Occipital lobe (tissue), 2 donors: ENCODE data around the gene GALNT16. TPM values are rescaled to one million over a fixed set of nuclear protein-coding genes. Genes with fewer than 3 reads are reported as not detected.
"Not testable (repeated sequence)": the region's sequence is repeated elsewhere in the genome, so short reads cannot be mapped to it uniquely, and the experiment has no call there.

Experiments used
- DNase-seq: peaks from one replicate; lab custom pipeline; 2025; lab: John Stamatoyannopoulos, UW
- total RNA-seq: library from RNA; depleted of rRNA; stranded (reverse); fragments of >200 nt; gene quantifications from one replicate; pipeline ENCODE4 v1.2.3, GENCODE V29; 2014

Gene GALNT16
- total RNA-seq, 1 donor from 2014 or later: 5.5 TPM

DNA sequence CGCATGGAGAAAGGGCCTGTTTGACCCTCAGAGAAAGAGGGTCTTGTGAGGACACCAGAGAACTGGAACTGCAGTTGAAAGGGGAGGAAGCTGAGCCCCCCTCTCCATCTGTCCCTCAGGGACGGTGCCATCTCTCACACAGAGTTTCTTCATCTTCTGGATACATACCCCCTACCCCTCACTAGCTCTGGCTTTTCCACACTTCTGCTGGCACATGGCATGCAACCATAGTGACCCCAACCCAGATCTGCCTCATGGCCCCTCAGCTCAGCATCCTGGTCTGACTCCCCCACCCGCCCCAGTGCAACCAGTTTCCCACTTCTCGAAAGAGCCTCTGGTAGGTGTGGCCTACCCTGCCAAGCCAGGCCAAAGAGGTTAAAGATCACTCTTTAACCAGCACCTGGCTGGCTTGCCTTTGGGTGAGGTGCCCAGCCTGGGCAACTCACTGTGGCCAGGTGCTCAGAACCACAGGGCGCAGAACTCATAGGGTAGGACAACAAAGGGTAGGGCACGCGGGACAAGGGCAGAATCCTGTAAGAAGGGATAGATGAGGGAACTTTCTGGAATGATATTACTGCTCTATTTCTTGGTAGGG is 25.8 kb downstream of the GALNT16 start:
- no peak for DNase-seq

DNA sequence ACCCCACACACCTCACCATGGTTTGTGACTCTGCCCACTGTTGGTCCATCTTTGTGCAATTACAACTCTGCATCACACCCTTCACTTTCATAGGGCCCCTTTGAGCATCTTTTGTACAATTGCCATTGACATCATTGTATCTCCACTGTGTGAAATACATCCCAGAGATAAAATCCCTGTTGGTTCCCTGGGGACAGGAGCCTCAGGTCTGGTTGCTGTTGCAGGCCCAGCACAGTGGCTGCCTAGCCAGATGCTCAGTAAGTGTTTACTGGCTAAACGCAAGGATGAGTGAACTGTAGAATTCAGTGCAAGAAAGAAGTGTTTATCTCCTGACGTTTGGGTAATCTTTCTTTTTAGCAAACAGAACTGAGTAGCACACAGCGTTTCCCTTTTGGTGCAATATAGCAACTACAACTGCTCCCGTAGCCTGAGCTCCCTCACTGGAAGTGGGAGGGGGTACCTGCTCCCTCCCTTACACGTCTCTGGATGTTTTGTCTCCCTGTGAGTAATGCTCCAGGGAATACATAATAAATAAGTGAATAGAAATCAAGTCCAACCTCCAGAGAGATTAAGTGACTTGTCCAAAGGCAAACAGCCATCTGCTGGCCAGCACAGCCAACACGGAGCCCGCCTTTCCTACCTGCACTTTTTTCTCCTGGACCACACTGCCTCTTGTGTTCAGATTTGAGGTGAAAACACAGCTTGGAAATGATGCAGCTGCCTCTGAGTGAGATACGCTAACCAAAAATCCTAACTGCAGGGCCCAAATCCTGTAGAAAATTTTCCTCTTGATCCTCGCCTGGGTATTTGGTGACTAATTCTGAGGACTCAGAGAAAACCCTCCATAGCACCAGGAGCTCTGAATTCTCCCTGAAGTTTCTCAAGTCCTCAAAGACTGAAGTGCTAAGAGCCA is 27.4 kb downstream of the GALNT16 start:
- peak; percentile 41 for DNase-seq

DNA sequence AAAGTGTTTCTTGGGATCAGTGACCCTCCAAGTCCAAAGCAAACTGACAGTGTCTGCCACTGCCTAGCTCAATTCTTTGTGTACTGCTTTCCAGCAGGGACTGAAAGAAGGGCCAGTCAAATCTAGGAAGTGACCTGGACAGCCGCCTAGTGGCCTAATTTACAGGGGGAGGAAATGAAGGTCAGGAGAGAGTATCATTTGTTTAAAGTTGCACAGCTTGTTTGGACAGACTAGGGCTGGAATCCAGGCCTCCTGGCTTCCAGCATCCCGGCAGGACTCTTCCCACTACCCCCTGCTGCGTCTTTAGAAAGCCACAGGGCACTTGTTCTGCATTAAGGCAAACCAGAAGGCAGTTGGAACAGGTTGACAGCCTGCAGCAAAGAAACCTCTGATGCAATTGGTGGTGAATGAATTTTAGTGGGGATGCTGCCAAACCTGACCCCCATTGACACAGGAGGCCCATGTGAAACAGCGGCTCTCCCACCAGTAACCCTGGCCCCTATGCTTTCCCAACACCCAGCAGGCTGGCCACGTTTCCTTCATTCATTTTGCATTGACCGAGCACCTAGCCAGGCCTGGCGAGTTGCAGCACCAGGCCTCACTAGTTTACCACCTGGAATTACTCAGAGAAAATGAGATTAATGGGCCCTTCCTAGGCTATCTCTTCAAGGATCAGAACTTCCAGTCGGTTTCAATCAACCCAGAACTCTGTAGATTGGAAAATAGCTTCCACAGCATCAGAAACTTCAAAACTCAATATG is 28.2 kb downstream of the GALNT16 start:
- DNase-seq: no peak

DNA sequence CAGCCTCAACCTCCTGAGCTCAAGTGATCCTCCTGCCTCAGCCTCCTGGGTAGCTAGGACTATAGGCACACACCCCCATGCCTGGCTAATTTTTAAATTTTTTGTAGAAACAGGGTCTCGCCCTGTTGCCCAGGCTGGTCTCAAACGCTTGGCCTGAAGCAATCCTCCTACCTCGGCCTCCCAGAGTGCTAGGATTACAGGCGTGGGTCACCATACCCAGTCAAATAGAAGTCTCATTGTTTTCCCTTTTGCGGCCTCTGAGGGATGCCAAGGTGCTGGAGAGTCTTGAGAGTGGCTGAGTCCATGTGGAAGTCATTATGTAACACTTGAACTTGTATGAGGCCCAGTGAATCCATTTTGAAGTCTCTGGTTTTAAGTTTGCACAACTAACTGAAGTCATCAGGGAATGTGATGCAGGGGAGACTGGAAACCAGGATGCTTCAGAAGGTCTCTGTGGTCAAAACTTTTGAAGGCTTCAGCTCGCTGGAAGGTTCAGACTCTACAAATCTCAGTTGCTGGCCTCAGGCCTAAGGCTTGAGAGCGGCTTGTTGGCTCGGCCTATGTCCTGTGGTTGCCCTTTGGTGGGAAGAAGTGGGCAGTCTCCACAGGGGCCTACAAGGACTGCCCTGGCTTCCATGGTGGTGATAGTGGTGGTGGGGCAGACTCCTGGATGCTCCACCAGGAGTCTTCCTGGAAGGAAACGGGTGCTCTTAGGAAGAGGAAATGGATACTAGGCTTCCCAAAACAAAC is 29.2 kb downstream of the GALNT16 start:
- DNase-seq: no peak

DNA sequence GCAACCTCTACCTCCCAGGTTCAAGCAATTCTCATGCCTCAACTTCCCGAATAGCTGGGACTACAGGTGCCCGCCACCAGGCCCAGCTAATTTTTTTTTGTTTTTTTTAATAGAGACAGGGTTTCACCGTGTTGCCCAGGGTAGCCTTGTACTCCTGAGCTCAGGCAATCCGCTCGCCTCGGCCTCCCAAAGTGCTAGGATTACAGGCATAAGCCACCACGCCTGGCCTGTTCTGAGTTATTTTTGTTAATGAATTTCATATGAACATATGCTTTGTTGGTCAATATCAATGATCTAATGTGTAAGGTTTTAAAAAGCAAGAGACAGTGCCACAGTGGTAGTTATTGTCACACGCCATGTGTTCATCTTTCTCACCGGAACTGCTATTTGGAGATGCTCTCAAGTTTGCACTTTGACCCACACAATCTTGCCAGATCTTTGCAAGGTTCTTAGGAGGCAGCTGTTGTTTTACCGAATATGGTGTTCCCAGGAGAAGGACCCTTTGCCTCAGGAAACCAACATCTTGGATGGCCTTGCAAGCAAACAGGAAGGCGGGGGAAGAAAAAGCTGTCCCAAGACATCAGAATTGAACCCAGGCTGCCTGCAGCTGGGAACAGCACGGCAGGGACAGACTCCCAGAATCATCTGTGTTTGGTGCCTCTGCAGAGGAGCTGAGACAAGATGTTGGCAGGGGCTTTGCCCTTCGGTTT is 30.0 kb downstream of the GALNT16 start:
- no peak for DNase-seq

DNA sequence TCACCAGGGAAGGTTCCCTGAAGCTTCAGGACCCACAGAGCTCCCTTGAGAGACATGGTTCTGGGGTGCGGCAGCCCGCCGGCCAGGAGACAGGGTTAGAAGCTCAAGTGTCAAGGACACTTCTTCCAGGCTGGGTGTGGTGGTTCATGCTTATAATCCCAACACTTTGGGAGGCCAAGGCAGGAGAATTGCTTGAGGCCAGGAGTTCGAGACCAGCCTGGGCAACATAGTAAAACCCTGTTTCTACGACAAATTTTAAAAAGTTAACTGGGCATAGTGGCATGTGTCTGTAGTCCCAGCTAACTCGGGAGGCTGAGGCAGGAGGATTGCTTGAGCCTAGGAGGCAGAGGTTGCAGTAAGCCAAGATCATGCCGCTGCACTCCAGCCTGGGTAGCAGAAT is 30.9 kb downstream of the GALNT16 start:
- not testable (repeated sequence) for DNase-seq

DNA sequence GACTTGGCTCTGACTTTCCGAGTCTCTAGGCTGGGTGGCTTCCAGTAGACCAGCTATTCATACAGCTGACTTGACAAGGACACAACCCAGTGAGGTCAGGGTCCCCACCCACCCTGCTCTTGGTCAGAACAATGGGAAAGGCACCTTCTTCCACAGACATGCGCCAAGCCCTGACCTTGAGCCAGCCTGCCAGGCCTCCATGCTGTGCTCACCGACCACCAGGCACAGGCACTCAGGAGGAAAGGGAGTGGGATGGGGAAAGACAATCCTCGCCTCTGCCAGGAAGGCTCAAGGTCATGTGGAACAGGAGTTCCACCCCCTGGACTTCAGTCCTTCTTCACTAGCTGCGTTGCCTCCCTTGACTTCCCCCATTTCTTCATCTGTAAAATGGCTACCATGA is 31.4 kb downstream of the GALNT16 start:
- no peak for DNase-seq

DNA sequence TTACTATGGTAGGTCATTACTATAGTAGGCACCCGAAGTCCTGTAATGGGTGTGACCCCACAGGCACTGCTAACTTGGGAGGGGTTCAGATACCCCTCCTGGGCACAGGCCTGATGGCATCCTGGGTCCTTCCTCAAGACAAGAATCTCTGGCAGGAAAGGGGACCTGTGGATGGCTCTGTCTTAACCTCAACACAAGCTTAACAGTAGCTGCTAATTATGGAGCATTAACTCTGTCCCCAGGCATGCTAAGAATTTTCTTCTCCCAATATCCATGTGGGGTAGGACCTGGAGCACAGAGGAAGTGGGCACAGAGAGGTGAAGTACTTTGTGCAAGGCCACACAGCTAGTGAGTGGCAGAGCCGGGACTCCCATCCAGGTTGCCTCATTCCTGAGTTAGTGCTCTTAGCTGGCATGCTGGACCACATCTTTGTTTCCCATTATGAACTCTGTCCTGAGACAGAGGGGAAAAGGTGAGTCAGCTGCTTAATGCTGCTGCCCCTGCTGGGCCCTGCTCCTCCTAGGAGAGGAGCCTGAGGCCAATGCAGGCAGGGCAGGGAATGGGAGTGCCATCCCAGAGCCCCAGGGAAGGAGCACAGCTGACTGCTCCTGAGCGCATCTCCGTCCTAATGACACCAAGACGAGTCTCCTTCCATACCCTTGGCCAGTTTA is 32.1 kb downstream of the GALNT16 start:
- DNase-seq: no peak

DNA sequence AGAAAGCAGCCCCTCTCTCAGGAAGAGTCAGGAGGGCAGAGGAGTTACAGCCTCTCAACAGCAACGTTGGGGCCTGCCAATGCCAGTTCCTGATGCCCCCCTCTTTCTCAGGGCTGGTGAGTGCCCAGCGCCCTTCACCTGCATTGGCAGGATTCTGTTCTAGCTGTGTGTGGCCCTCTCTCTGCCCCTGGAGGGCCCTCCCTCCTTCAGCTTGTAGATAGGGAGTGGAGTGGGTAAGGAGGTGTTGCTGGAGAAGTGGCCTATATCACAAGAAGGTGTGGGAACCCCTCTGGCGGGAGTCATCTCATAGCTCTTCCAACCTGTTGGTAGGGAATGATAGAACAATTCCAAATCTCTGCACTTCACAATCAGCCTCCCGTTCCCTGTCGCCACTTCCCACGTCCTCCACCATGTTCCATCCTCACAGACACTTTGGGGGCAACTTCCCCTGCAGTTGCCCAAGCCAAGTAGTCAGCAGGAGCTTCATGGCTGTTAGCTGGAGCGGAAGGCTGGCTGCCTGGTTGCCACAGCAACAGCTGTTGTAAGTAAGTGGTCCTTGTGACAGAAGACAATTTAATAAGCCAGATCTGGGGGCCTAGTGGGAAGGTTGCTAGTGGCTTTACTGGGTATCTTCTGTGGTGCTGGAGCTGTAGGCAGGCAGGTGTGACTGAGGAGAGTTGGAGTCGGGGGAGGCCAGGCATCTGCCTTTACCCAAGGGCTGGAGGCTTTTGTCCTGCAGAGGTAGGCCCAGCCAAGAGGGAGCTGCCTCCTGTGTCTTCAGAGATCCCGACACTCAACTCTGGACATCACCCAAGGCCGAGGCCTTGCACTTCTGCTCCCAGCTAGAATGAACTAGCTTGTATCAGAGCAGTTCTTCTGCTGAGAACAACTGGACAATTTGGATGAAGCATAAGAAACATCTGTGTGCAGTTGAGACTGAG is 38.4 kb downstream of the GALNT16 start:
- no peak for DNase-seq

DNA sequence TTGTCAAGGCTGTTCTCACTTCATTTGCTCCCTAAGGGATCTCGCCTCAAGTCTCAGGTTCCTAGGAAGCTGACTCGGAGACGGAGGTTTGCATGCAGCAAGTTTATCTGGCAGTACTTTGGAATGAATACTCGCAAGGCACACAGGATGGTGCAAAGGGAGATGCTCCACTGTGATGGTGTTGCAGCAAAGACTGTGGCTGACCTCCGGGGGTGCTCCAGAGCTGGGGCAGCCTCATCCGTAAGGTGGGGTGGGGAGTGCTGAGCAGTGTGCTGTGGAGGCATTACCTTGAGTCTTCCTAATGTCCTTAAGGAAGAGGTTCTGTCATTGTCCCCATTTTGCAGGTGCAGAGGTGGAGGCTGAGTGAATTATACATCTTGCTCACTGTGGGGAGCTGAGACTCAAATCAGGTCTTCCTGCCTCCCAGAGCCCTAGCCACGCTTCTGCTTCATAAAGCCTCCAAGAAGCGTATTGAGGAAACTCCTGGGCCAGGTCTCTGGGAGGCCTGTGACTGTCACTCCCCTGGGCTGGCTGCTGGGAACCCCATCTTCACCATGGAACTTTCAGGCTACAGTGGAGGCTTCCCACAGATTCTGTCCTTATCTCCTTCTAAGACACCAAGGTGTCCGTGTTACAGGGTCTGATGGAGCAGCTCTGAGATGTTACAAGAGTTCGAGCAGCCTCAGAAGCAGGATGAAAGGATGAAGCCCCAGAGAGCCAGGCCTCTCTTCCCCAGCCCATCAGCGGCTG is 39.5 kb downstream of the GALNT16 start:
- DNase-seq: no peak

DNA sequence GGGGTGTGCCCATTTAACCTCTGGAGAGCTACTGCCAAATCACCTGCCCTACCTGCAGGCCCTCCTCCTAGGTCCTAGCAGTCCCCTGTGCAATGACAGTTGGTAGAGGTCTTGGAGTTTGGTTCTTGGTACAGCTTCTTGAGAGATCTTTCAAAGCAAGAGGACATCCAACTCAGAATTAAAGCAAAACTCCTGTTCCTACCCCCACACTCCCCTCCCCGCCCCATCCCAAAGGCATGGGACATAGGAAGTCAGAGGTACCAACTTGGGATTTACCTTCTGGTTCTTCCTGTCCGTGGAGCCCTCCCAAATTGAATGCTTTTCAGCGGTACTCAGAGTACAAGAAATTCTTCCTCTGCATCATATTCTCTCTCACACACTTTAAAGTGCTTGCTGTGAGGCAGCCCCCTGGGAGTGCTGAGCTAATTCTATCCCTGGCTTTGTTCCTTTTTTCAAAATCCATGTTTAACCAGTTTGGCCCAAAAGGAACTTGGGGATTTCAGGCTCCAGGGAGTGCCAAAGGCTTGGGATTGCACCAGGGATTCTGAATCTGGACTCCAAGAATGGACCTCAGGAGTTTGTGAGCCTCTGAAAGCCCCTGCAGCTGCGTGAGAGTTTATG is 40.8 kb downstream of the GALNT16 start:
- DNase-seq: no peak

DNA sequence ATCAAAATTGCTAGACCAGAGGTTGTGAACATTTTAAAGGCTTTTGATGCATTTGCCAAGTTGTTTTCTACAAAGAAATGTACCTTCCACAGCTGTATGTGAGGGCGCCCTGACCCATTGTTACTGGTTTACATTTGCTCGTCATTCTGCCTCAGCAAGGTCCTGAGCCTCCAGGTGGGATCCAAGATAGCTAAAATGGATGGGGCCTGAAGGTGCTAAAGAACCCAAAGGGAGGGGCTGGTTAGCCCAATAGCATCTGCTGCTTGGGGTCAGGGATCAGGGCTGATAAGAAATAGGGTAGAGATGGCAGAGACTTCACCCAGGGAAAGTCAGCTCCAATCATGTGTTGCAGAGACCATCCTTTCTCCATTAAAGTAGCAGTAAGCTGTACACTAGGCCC is 43.1 kb downstream of the GALNT16 start:
- no peak for DNase-seq

DNA sequence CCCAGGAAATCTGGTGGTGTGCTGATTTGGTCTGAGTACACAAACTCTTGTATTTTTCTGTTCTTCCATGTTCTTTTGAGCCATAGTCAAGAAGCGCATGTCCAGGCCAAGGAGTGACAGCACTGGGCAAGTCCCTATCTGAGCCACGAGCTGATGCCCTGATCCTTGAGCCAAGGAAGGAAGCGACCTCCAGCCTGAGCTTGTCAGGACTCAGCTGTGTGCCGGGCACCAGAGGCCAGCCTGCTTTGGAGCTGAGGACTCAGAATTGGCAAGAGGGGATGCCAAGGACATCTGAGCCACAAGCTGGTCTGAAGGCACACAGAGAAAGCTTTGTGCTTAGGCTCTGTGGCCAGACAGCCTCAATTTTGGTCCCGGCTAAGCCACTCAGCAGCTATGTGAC is 52.6 kb downstream of the GALNT16 start:
- no peak for DNase-seq

DNA sequence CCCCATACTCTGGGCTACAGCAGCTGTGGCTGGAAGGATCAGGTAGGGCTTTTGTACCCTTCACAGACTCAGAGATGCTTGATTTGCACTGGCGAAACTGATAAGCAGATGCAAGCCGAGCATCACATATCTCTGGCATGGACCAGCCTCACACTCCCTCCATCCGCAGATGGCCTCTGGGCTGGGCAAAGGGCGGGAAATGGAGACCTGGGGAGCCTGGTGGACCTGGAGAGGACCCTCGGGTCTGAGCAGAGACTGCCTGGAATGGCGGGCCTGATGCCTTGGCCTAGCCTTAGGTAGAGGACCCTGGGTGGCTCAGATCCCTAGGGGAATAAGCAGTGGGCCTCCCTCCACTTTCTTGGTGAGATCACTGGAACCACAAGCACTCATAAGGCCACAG is 53.2 kb downstream of the GALNT16 start:
- DNase-seq: no peak

DNA sequence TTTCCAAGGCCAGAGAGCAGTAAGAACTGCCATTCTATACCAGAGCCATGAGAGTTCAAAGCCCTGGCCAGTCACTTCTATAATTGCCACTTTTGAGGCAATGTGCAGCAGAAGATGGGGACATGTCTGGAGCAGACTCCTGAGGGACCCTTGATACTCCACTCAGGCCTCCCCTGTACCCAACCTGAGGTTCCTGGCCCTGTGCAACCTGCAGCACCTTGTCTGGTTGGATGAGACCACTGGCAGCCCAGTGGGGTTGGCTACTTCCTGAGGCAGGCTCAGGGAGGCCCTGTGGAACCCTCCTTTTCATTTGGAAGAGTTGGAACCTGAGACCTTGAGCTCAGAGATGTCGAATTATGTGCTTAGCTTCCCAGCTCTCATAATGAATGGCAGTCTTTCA is 54.4 kb downstream of the GALNT16 start:
- no peak for DNase-seq

DNA sequence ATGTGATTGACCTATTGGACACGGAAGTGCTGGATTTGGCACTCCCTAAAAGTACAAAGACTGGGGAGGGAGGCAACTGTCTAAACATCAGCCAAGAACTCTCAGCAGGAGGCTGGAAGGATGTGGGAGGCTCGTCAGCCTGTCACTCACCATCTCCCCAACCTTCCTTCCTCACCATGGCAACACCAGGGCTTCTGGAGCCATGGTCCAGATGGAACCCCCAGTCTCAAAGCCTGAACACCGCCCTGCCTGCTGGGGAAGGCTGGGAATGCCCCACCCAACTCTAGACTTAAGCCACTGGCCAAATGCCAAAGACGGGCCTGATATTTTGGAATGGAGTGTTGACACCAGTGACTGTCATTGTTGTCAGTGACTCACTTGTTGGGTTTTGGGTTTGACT is 55.3 kb downstream of the GALNT16 start:
- DNase-seq: no peak

DNA sequence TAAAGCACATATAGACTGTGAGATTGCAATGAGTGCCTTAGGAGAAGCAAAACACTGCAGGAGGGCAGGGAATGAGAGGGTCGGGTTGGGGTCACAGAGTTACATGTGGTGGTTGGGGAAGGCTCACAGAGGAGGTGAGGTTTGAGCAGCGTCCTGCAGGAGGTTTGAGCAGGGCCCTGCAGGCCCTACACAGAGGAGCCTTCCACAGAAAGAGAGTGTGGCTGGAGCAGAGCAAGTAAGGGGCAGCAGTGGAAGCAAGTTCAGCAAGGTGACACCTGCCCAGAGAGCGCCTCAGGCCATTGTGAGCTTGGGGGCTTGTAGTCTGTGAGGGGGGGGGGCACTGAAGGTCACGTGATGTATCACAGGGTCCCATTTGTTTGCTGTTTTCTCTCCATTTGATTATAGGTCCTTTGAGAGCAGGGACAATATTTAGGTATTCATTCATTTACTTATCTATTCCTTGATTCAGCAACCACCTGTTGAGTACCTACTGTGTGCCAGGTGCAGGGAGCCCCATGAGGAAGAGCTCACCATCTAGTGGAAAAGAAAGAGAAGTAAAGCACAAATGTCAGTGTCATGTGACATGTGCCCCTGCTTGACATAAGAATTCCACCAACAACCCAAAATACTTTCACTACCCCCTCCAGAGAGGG is 56.6 kb downstream of the GALNT16 start:
- DNase-seq: no peak
